IMR-90 (cell line): ENCODE data around the gene SLC38A3. TPM values are rescaled to one million over a fixed set of nuclear protein-coding genes. Genes with fewer than 3 reads are reported as not detected.

Experiments
- ATAC-seq: fragments of 200-7000 bp; cut with Tn5 transposase; 2 replicates; pipeline ENCODE4 v1.9.1; 2020; ENCODE audit warnings: low read depth, mild to moderate bottlenecking, moderate library complexity
- BruUV-seq: library from RNA; stranded (reverse); fragments of 400-500 nt; replicated peaks from 2 replicates; lab custom pipeline; 2021; lab: Mats Ljungman, UMichigan
- CTCF ChIA-PET: fragments of 300-600 bp; formaldehyde crosslinking; extraction: SDS; loops from one replicate; lab custom pipeline; 2021; ENCODE audit warnings: antibody characterized with exemption; lab: Yijun Ruan, JAX
- POLR2A ChIA-PET: fragments of 300-600 bp; sonication (Branson Sonifier 250); formaldehyde crosslinking; loops from one replicate; lab custom pipeline; 2022; ENCODE audit warnings: antibody characterized with exemption; ENCODE audit not compliant: unreplicated experiment; lab: Charles Lee
- DNase-seq: peaks from one replicate; pipeline ENCODE4 v3.0.0; 2013
- H2AFZ ChIP-seq: replicated peaks from 2 replicates; pipeline ENCODE3; 2013; ENCODE audit warnings: low read length, mild to moderate bottlenecking; ENCODE audit not compliant: poor library complexity
- H2AK5ac ChIP-seq: 2 replicates; pipeline ENCODE4 v1.6.1; 2013; ENCODE audit warnings: low read depth, low read length, inconsistent platforms
- H2AK9ac ChIP-seq: replicated peaks from 2 replicates; pipeline ENCODE3; 2013; ENCODE audit warnings: mild to moderate bottlenecking, low read depth, low read length, moderate library complexity; ENCODE audit not compliant: poor library complexity
- H2BK120ac ChIP-seq: 2 replicates; pipeline ENCODE4 v1.6.1; 2013; ENCODE audit warnings: low read depth, low read length, inconsistent platforms
- H2BK15ac ChIP-seq: 3 replicates; pipeline ENCODE4 v1.6.1; 2013; ENCODE audit warnings: low read depth, low read length, inconsistent platforms
- H2BK20ac ChIP-seq: 2 replicates; pipeline ENCODE4 v1.6.1; 2013; ENCODE audit warnings: low read depth, mild to moderate bottlenecking, inconsistent platforms, low read length, moderate library complexity
- H2BK5ac ChIP-seq: 2 replicates; pipeline ENCODE4 v1.6.1; 2013; ENCODE audit warnings: mild to moderate bottlenecking, low read depth, low read length, inconsistent platforms; ENCODE audit not compliant: poor library complexity, severe bottlenecking
- H3K14ac ChIP-seq: replicated peaks from 2 replicates; pipeline ENCODE4 v1.6.1; 2013; ENCODE audit warnings: low read depth, low read length, inconsistent platforms
- H3K18ac ChIP-seq: 2 replicates; pipeline ENCODE4 v1.6.1; 2013; ENCODE audit warnings: low read depth, low read length, control low read depth
- H3K23ac ChIP-seq: 2 replicates; pipeline ENCODE4 v1.6.1; 2013; ENCODE audit warnings: low read depth, low read length, inconsistent platforms
- H3K27ac ChIP-seq: 2 replicates; pipeline ENCODE4 v1.5.1; 2013; ENCODE audit warnings: mild to moderate bottlenecking, control low read depth, low read length; ENCODE audit not compliant: insufficient read depth
- H3K27me3 ChIP-seq: 2 replicates; pipeline ENCODE4 v1.6.1; 2013; ENCODE audit warnings: low read length; ENCODE audit not compliant: control insufficient read depth, insufficient read depth
- H3K36me3 ChIP-seq: 2 replicates; pipeline ENCODE4 v1.6.1; 2013; ENCODE audit warnings: low read length, mixed read lengths; ENCODE audit not compliant: control insufficient read depth, insufficient read depth
- H3K4ac ChIP-seq: 2 replicates; pipeline ENCODE4 v1.6.1; 2013; ENCODE audit warnings: low read depth, low read length, inconsistent platforms
- H3K4me1 ChIP-seq: 2 replicates; pipeline ENCODE4 v1.6.1; 2013; ENCODE audit warnings: low read length, mixed read lengths; ENCODE audit not compliant: control insufficient read depth, insufficient read depth
- H3K4me2 ChIP-seq: 2 replicates; pipeline ENCODE4 v1.6.1; 2013; ENCODE audit warnings: low read depth, mild to moderate bottlenecking, control low read depth, low read length, moderate library complexity
- H3K4me3 ChIP-seq: 2 replicates; pipeline ENCODE4 v1.5.1; 2013; ENCODE audit warnings: low read depth, mild to moderate bottlenecking, control low read depth, low read length, moderate library complexity; ENCODE audit not compliant: insufficient read depth
- H3K56ac ChIP-seq: 2 replicates; pipeline ENCODE4 v1.6.1; 2013; ENCODE audit warnings: low read length, inconsistent platforms; ENCODE audit not compliant: insufficient read depth; ENCODE audit errors: extremely low read depth
- H3K79me1 ChIP-seq, 2 experiments: 2 replicates each; pipeline ENCODE4 v1.6.1; 2013; ENCODE audit warnings: low read length in 2 of 2, inconsistent platforms in 1 of 2, low read depth in 1 of 2
- H3K9ac ChIP-seq: 2 replicates; pipeline ENCODE4 v1.6.1; 2013; ENCODE audit warnings: low read depth, low read length, control low read depth
- H3K9me1 ChIP-seq: 2 replicates; pipeline ENCODE4 v1.6.1; 2013; ENCODE audit warnings: low read length, inconsistent platforms; ENCODE audit not compliant: insufficient read depth
- H3K9me3 ChIP-seq: 2 replicates; pipeline ENCODE4 v1.6.1; 2013; ENCODE audit warnings: low read length; ENCODE audit not compliant: control insufficient read depth, insufficient read depth
- H4K20me1 ChIP-seq: 2 replicates; pipeline ENCODE4 v1.6.1; 2013; ENCODE audit warnings: low read length, inconsistent platforms; ENCODE audit not compliant: insufficient read depth
- H4K5ac ChIP-seq: 2 replicates; pipeline ENCODE4 v1.6.1; 2013; ENCODE audit warnings: mild to moderate bottlenecking, low read depth, low read length, control low read depth
- H4K8ac ChIP-seq, 2 experiments: 2 replicates each; pipeline ENCODE4 v1.6.1; 2013; ENCODE audit warnings: low read depth in 2 of 2, low read length in 2 of 2, control low read depth in 1 of 2, inconsistent platforms in 1 of 2
- H4K91ac ChIP-seq: 2 replicates; pipeline ENCODE4 v1.6.1; 2013; ENCODE audit warnings: low read depth, low read length, inconsistent platforms; ENCODE audit not compliant: insufficient read depth
- CEBPB ChIP-seq: IDR thresholded peaks from 2 replicates; pipeline ENCODE4 v1.6.1; 2012; ENCODE audit warnings: low read depth, low read length, improper control_type of control experiment
- CHD1 ChIP-seq: IDR thresholded peaks from 2 replicates; pipeline ENCODE4 v1.6.1; 2012; ENCODE audit warnings: low read depth, low read length, improper control_type of control experiment
- ELK1 ChIP-seq: fragments of 150-350 bp; IDR thresholded peaks from 2 replicates; pipeline ENCODE4 v1.6.1; 2016; ENCODE audit warnings: low read depth, mild to moderate bottlenecking, low read length, moderate library complexity, borderline replicate concordance
- FOS ChIP-seq: fragments of 150-350 bp; IDR thresholded peaks from 2 replicates; pipeline ENCODE4 v1.6.1; 2016; ENCODE audit warnings: low read depth, low read length
- MAFK ChIP-seq: IDR thresholded peaks from 2 replicates; pipeline ENCODE4 v1.6.1; 2012; ENCODE audit warnings: low read depth, low read length, improper control_type of control experiment
- MAZ ChIP-seq: IDR thresholded peaks from 2 replicates; pipeline ENCODE4 v1.6.1; 2012; ENCODE audit warnings: low read depth, mild to moderate bottlenecking, low read length, improper control_type of control experiment, moderate library complexity, borderline replicate concordance
- MXI1 ChIP-seq: IDR thresholded peaks from 2 replicates; pipeline ENCODE4 v1.6.1; 2012; ENCODE audit warnings: low read depth, mild to moderate bottlenecking, low read length, moderate library complexity, borderline replicate concordance
- NFE2L2 ChIP-seq: fragments of 150-350 bp; IDR thresholded peaks from 2 replicates; pipeline ENCODE4 v1.6.1; 2016; ENCODE audit warnings: low read depth, mild to moderate bottlenecking, low read length
- POLR2A ChIP-seq: IDR thresholded peaks from 2 replicates; pipeline ENCODE4 v1.6.1; 2012; ENCODE audit warnings: mild to moderate bottlenecking, low read depth, low read length
- RAD21 ChIP-seq: IDR thresholded peaks from 2 replicates; pipeline ENCODE4 v1.6.1; 2012; ENCODE audit warnings: low read length, improper control_type of control experiment
- RCOR1 ChIP-seq: IDR thresholded peaks from 2 replicates; pipeline ENCODE4 v1.6.1; 2012; ENCODE audit warnings: mild to moderate bottlenecking, low read length, improper control_type of control experiment; ENCODE audit not compliant: insufficient replicate concordance
- RFX5 ChIP-seq: IDR thresholded peaks from 2 replicates; pipeline ENCODE4 v1.8.0; 2012; ENCODE audit warnings: low read depth, mild to moderate bottlenecking, low read length, moderate library complexity
- SMC3 ChIP-seq: fragments of 150-350 bp; IDR thresholded peaks from 2 replicates; pipeline ENCODE4 v1.6.1; 2016; ENCODE audit warnings: low read depth, mild to moderate bottlenecking, antibody characterized with exemption, low read length, moderate library complexity
- USF2 ChIP-seq: fragments of 150-350 bp; IDR thresholded peaks from 2 replicates; pipeline ENCODE4 v1.6.1; 2017; ENCODE audit warnings: mild to moderate bottlenecking, antibody characterized with exemption, low read length, low read depth
- WGBS, 2 experiments: methylation state at CpG; one replicate each; pipeline versions ENCODE4 v1.1.5 to v1.1.7; 2013; ENCODE audit warnings: missing lambda C conversion rate in 2 of 2; ENCODE audit not compliant: insufficient read length in 1 of 2; ENCODE audit errors: extremely low coverage in 2 of 2; 5-methylcytosine and 5-hydroxymethylcytosine counted together
- dilution Hi-C: fragments of 300-500 bp; cut with HindIII; formaldehyde crosslinking; loops from one replicate; pipeline ENCODE4 v1.14.3; 2018; ENCODE audit warnings: low sequenced_read_pairs; ENCODE audit not compliant: unreplicated experiment
- in situ Hi-C: fragments of 300-500 bp; cut with MboI; formaldehyde crosslinking; loops from 3 replicates; pipeline ENCODE4 v1.14.3; 2019; ENCODE audit warnings: low sequenced_read_pairs, inconsistent platforms, mixed read lengths
- intact Hi-C: fragments of 100-400 bp; cut with micrococcal nuclease; formaldehyde crosslinking; loops from 2 replicates; pipeline ENCODE4 v1.10.0; 2022
- polyA plus RNA-seq, 3 experiments: library from polyadenylated mRNA; depleted of rRNA; stranded (reverse); fragments of >200 nt; gene quantifications; 2 replicates each; pipeline ENCODE4 v1.2.3, GENCODE V29; 2012; ENCODE audit warnings: low replicate concordance in 1 of 3
- total RNA-seq: library from RNA; depleted of rRNA; stranded (reverse); fragments of >200 nt; gene quantifications from 2 replicates; pipeline ENCODE4 v1.2.3, GENCODE V29; 2012

SLC38A3 gene
- total and polyA plus RNA-seq, 2 of the 4 experiments (the other 2 are of a cell fraction) = 0.12 to 0.36 TPM

GRCh38 chr3:50260027-50260941 is 55.2 kb downstream of the SLC38A3 start:
- 1% methylated on average over 44 of the region's 70 CpGs; no CpG with 5 or more reads in 1 of the 2 experiments for WGBS, 2 experiments
- Histone ChIP-seq H2BK120ac (peak overlapping the region; percentile 79), H3K4me2 (peak overlapping the region; percentile 82), H3K56ac (peak overlapping the region; percentile 69), H3K9me3 (no peaks in the 10 kb centered on the region), H4K20me1 (peaks cover 13% of the 10 kb centered on the region; the same call in 1 of the 2 replicates), H2AK5ac (peak overlapping the region; percentile 97), H2BK20ac (peak overlapping the region; percentile 27; the same call in 1 of the 2 replicates), H3K9me1 (peaks cover 13% of the 10 kb centered on the region), H2AFZ (peak overlapping the region; percentile 89), H3K4me1 (peaks cover 29% of the 10 kb centered on the region), H4K8ac (peak overlapping the region; percentile 92 to 95), H4K91ac (peak overlapping the region; percentile 97), H3K27ac (peak overlapping the region; percentile 90), H2BK15ac (no peak overlapping the region), H3K36me3 (peaks cover 25% of the 10 kb centered on the region), H3K79me1 (peaks cover 15 to 64% of the 10 kb centered on the region in 2 experiments), H4K5ac (peak overlapping the region; percentile 97), H2AK9ac (peak overlapping the region; percentile 99), H2BK5ac (peak overlapping the region; percentile 87), H3K23ac (peak overlapping the region; percentile 97), H3K4me3 (peak overlapping the region; percentile 36), H3K18ac (peak overlapping the region; percentile 76), H3K14ac (peak overlapping the region; percentile 95), H3K4ac (peak overlapping the region; percentile 93), H3K9ac (peak overlapping the region; percentile 76), H3K27me3 (no peaks in the 10 kb centered on the region)
- DNase-seq (peak; percentile 86), ATAC-seq (peak; percentile 71)
- POLR2A ChIA-PET = interaction anchor here (0.6 kb wide), 1 partner anchor 45 kb away, joined by 3 read pairs; no protein-coding TSS in a partner anchor
- CTCF ChIA-PET = interaction anchor here (1.0 to 1.6 kb wide), 3 partner anchors 10 to 74 kb away, joined by 3 to 7 read pairs (median 4); no protein-coding TSS in a partner anchor
- in situ Hi-C loops = no loop called here
- intact Hi-C loops = loop anchor here (1.0 to 5.0 kb wide), 2 partner anchors 13 to 62 kb away; partner anchors contain the start of gene HYAL2
- no TSS peak for BruUV-seq
- dilution Hi-C loops = no loop called here
- TF ChIP-seq RFX5 (no peak), USF2 (0 out of 2 replicates have a peak, but pooled peaks have one; percentile 16), RCOR1 (no peak), CEBPB (no peak), POLR2A (peak; percentile 77), MXI1 (no peak), ELK1 (no peak), RAD21 (peak; percentile 94), NFE2L2 (no peak), MAFK (peak; percentile 37; the same call in 1 of the 2 replicates), FOS (no peak), SMC3 (peak; percentile 89), CHD1 (no peak), MAZ (peak; percentile 78)
